GM21360 (cell line): ENCODE measurements around the gene BICDL2.

Source experiments
- ATAC-seq: cut with Tn5 transposase; IDR thresholded peaks from one replicate; pipeline ENCODE4 v1.9.1; 2021; ENCODE audit warnings: mild to moderate bottlenecking, moderate library complexity; ENCODE audit not compliant: unreplicated experiment

The BICDL2 gene

GRCh38 chr16:2986623-2987188 is 50.0 kb downstream of the BICDL2 start:
- ATAC-seq = no peak

GRCh38 chr16:2985893-2986355 is 50.8 kb downstream of the BICDL2 start:
- no peak for ATAC-seq

GRCh38 chr16:2985462-2985861 is 51.3 kb downstream of the BICDL2 start:
- no peak for ATAC-seq

- no peak for ATAC-seq
Measured at GRCh38 chr16:2983706-2984136, 53.0 kb downstream of the BICDL2 start.

DNA sequence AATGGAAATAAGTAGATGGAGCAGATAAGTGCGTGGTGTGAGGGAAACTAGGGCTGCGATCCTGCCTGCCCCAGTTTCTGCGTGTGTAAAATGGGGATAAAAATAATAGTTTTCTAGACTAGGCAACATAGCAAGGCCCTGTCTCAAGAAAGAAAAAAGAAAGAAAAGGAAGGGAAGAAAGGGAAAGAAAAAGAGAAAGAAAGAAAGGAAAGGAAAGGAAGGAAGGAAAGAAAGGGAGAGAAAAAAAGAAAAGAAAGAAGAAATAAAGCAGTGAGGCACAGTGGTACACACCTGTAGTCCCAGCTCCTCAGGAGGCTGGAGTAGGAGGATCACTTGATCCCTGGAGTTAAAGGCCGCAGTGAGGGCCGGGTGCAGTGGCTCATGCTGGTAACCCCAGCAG is 54.3 kb downstream of the BICDL2 start:
- ATAC-seq = no peak

GRCh38 chr16:2981899-2982250 is 54.9 kb downstream of the BICDL2 start:
- ATAC-seq = no peak

- no peak for ATAC-seq
Measured at GRCh38 chr16:2981177-2981898, 55.4 kb downstream of the BICDL2 start.

DNA sequence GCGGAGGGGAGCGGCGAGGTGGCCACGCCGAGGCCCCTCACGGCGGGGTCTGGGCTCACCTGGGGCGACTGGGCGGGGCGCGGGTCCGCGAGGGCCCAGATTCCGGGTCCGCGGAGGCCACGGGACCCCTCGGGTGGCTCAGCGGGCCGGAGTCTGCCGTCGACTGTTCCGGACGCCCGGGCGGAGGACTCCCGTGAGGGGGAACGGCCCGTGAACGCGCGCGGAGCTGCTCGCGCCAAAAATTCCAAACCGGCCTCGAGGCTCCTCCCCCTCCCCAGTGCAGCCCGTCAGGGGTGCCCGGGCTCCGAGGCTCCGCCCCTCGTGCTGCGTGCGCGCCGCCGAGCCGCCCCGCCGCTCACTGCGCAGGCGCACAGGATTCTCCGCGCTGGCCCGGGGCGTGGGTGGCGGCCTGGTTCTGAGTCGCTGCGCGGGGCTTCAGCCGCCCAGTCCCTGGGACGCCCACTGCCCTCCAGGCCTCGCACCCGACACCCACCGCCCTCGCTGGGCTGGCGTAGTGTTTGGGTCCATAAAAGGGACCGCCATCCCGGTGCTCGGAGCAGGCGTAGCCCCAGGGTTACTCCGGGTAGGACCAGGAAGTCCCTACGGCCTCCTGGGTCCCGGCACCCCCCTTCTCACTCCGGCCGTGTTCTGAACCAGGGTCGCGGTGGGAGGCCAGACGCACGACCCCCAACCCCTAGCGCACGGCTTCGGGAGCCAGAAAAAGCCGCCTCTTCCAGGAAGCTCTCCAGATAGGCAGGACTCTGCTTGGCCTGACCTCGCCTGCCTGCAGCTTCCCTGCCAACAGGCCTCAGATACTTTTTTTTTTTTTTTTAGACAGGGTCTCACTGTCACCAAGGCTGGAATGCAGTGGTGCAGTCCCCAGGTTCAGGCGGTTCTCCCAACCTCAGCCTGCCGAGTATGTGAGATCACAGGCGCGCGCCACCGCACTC is 56.2 kb downstream of the BICDL2 start, which contains the start of gene PKMYT1:
TSS of gene PKMYT1 (minus strand) at position 220 of the 950 bp plus-strand sequence. CDS start 789 bp downstream, outside the sequence.
- ATAC-seq = peak; percentile 50

DNA sequence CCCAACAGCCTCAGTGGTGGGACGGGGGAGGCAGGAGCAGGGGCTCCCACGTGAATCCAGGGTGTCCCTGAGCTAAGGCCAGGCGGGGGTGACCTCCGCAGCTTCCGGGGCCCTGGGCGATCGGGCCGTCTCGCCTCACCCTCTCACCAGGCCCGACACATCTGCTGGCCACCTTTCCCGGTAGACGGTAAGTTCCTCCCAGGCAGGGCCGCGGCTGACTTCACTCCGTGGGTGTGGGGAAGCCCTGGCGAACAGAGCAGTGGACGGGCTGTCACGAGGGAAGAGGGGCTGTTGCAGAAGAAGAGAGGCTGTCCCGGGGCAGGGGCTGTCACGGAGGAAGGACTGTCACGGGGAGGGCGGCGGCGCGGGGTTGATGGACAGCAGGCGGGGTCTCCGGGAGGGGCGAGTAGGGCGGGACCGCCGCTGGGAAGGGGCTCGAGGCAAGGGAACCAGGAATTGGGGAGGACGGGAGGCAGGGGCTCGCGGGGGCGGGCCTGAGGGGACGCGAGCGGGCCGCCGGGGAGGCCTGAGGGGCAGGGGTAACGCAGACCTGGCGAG is 57.0 kb downstream of the BICDL2 start:
- ATAC-seq = peak; percentile 7
